ENCODE results near the gene WNT6.

WNT6 gene

DNA sequence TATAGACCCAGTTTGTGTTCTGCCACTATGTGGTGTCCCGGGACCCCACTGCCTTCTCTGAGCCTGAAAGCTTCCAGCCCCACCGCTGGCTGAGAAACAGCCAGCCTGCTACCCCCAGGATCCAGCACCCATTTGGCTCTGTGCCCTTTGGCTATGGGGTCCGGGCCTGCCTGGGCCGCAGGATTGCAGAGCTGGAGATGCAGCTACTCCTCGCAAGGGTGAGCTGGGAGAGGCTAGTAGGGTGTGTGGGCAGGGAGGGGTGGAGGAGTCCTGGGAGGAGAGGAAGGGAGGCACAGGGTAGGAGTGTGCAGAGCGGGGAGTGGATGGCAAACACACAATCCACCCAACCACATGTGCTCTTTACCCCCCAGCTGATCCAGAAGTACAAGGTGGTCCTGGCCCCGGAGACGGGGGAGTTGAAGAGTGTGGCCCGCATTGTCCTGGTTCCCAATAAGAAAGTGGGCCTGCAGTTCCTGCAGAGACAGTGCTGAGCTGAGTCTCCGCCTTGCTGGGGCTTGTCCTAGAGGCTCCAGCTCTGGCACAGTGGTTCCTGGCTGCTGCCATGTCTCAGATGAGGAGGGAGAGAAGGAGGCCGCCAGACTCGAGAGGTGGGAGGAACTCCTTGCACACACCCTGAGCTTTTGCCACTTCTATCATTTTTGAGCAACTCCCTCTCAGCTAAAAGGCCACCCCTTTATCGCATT is 44.9 kb upstream of the WNT6 start:
- no peak for DNase-seq (ENCODE audit: low read depth)
- TF ChIP-seq, protein P1, sequence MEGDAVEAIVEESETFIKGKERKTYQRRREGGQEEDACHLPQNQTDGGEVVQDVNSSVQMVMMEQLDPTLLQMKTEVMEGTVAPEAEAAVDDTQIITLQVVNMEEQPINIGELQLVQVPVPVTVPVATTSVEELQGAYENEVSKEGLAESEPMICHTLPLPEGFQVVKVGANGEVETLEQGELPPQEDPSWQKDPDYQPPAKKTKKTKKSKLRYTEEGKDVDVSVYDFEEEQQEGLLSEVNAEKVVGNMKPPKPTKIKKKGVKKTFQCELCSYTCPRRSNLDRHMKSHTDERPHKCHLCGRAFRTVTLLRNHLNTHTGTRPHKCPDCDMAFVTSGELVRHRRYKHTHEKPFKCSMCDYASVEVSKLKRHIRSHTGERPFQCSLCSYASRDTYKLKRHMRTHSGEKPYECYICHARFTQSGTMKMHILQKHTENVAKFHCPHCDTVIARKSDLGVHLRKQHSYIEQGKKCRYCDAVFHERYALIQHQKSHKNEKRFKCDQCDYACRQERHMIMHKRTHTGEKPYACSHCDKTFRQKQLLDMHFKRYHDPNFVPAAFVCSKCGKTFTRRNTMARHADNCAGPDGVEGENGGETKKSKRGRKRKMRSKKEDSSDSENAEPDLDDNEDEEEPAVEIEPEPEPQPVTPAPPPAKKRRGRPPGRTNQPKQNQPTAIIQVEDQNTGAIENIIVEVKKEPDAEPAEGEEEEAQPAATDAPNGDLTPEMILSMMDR (IDR thresholded peaks at IDR 0.05; ENCODE audit: insufficient read depth, low read depth, low read length, missing control alignments): no peak
- no peak overlapping the region for H3K4me3 ChIP-seq (ENCODE audit: low read length)

DNA sequence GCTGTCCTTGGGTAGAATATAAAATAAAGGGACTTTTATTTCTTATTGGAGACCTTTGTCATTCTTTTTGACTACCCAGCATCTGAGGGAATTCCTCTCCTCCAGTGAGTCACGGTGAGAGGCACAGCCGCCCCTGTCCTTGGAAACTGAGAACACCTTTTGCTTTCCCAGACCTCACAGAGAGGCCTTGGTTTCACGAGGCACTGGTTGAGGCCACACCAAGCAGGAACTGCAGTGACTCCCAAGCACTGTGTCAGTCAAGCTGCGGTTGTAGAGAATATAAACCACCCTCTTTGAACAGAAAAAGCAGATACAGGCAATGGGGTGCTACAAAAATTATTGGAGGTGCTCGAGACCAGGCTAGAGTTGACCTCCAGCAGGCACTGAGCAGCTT is 44.4 kb upstream of the WNT6 start:
- TF ChIP-seq, protein P1 (IDR thresholded peaks at IDR 0.05; ENCODE audit: insufficient read depth, low read depth, low read length, missing control alignments): no peak
- no peak for DNase-seq (ENCODE audit: low read depth)
- no peak overlapping the region for H3K4me3 ChIP-seq (ENCODE audit: low read length)

DNA sequence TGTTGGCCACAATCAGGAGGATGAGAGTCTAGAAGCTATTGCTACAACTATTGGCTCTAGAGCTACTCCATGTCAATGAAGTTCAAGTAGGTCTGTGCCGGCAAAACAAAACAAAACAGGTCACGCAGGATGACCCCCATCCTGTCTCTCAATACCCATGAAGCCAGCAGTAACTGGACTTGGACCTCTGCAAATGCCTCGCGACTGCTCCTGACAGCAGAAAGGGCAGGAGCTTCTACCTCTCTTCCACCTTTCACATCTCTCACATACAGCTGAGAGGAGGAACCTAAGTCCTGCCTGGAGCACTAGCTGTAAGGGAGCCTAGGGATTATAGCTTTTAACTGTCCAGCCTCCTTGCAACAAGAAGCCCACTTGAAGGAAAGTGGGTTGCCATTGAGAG is 44.0 kb upstream of the WNT6 start:
- TF ChIP-seq, protein P1 (IDR thresholded peaks at IDR 0.05; ENCODE audit: insufficient read depth, low read depth, low read length, missing control alignments): no peak
- no peak for DNase-seq (ENCODE audit: low read depth)
- no peak overlapping the region for H3K4me3 ChIP-seq (ENCODE audit: low read length)

DNA sequence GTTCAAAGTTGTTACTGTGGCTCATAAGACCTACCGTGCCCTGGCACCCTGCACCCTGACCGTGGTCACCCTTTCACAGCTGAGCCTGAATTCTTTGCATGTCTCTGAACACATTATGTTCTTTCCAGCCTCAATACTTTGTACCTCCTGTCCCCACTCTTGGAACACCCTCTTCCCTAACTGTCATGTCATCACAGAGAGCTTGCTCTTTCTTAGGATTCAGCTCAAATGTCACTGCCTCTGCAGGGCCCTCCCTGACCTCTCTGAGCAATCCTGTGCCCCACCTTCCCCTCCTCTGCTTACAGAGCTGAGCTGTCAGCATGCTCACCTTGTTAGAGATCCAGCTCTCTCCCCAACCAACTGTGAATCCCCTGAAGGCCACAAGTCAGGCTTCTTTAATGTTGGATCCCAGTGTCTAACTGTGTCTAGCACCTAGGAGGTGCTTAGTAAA is 43.0 kb upstream of the WNT6 start:
- TF ChIP-seq, protein P1 (IDR thresholded peaks at IDR 0.05; ENCODE audit: insufficient read depth, low read depth, low read length, missing control alignments): no peak
- DNase-seq (ENCODE audit: low read depth): no peak
- H3K4me3 ChIP-seq (ENCODE audit: low read length): no peak overlapping the region

DNA sequence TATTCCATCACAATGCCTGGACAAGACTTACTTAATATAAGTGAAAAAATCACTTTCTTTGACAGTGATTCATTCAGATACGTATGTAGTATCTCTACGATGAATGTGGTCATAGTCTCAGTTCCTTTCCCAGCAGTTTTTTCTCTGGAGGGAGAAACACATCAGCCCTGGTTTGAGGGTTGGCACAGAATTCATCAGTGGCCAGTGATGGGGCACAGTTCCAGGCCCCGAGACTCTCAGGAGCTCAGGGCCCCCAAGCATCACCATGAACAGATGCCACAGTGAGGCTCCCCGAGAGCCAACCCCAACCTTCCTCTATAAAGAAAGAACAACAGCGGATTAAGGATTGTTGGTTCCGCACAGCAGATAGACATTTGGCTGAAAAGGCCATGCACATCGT is 40.5 kb upstream of the WNT6 start:
- no peak overlapping the region for H3K4me3 ChIP-seq (ENCODE audit: low read length)
- DNase-seq (ENCODE audit: low read depth): no peak
- TF ChIP-seq, protein P1 (IDR thresholded peaks at IDR 0.05; ENCODE audit: insufficient read depth, low read depth, low read length, missing control alignments): no peak

DNA sequence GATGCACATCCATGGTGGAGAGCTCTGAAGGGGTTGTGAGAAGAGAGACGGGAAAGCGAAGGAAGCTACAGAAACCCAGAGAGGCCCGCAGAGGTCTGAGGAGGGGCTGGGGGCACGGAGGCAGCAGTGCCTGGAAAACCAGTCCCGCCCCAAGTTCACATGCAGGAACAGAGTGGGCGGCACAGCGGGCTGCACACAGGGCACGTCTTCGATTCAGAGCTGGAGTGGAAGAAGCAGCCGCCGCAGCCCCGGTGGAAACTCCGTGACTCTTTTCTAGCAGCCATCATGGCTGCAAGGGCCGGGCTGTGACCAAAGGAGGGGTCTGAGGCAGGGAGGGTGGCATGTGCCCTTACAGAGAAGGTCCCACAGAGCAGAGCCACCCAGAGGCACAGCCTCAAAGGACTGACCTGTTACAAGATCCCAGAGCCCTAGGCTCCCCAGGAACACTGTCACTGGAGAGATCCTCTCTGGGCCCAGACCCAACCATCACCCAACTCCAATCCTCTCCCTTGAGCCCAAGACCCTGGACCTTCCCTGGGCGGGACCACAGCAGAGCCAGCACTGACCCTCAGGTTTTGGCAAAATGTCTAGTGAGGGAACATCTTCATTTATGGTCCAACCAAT is 38.7 kb upstream of the WNT6 start:
- no peak overlapping the region for H3K4me3 ChIP-seq (ENCODE audit: low read length)
- DNase-seq (ENCODE audit: low read depth): no peak
- TF ChIP-seq, protein P1 (IDR thresholded peaks at IDR 0.05; ENCODE audit: insufficient read depth, low read depth, low read length, missing control alignments): no peak
